H1 (cell line): ENCODE results near the gene MKKS. TPM values are rescaled to one million over a fixed set of nuclear protein-coding genes. Genes with fewer than 3 reads are reported as not detected.

Source experiments
- ASH2L ChIP-seq: fragments of 200-600, 300-600 bp; sonication (generic); IDR thresholded peaks from one replicate; pipeline ENCODE4 v1.7.1; 2017; ENCODE audit warnings: low read length
- BRCA1 ChIP-seq: IDR thresholded peaks from 2 replicates; pipeline ENCODE4 v1.6.1; 2012; ENCODE audit warnings: low read depth, low read length, improper control_type of control experiment
- CHD1 ChIP-seq: IDR thresholded peaks from 2 replicates; pipeline ENCODE4 v1.6.1; 2012; ENCODE audit warnings: low read depth, low read length, improper control_type of control experiment
- EP300 ChIP-seq, 2 experiments: IDR thresholded peaks; 1 replicate in 1 of 2; 2 replicates in 1 of 2; pipeline ENCODE4 v1.6.1; 2011 to 2012; ENCODE audit warnings: low read depth in 2 of 2, low read length in 2 of 2, mild to moderate bottlenecking in 2 of 2, borderline replicate concordance in 1 of 2, inconsistent platforms in 1 of 2, moderate library complexity in 1 of 2
- FOSL1 ChIP-seq: IDR thresholded peaks from 2 replicates; pipeline ENCODE4 v1.6.1; 2011; ENCODE audit warnings: mild to moderate bottlenecking, low read depth, low read length, moderate library complexity; ENCODE audit not compliant: insufficient read depth
- GABPA ChIP-seq: IDR thresholded peaks from 2 replicates; pipeline ENCODE4 v1.6.1; 2011; ENCODE audit warnings: mild to moderate bottlenecking, low read length, moderate library complexity, borderline replicate concordance; ENCODE audit not compliant: insufficient read depth
- JUN ChIP-seq: IDR thresholded peaks from 2 replicates; pipeline ENCODE4 v1.6.1; 2011; ENCODE audit warnings: low read depth, mild to moderate bottlenecking, improper control_type of control experiment, low read length
- KDM5A ChIP-seq: fragments of 200-600 bp; IDR thresholded peaks from 2 replicates; pipeline ENCODE4 v1.7.1; 2012; ENCODE audit warnings: mild to moderate bottlenecking, low read length, inconsistent platforms, mixed read lengths
- MAFK ChIP-seq: IDR thresholded peaks from 2 replicates; pipeline ENCODE4 v1.6.1; 2012; ENCODE audit warnings: low read depth, mild to moderate bottlenecking, improper control_type of control experiment, low read length
- POLR2A ChIP-seq, 2 experiments: IDR thresholded peaks; 1 replicate in 1 of 2; 2 replicates in 1 of 2; pipeline ENCODE4 v1.6.1; 2011; ENCODE audit warnings: low read depth in 2 of 2, low read length in 2 of 2, mild to moderate bottlenecking in 2 of 2; ENCODE audit errors: control extremely low read depth in 1 of 2
- RFX5 ChIP-seq: IDR thresholded peaks from 2 replicates; pipeline ENCODE4 v1.6.1; 2011; ENCODE audit warnings: low read depth, low read length, improper control_type of control experiment, borderline replicate concordance
- SUZ12 ChIP-seq: fragments of 200-600 bp; sonication (generic); IDR thresholded peaks from 2 replicates; pipeline ENCODE4 v1.6.1; 2012; ENCODE audit warnings: mild to moderate bottlenecking, inconsistent platforms, low read length, moderate library complexity, mixed read lengths
- polyA plus RNA-seq, 7 experiments: library from polyadenylated mRNA; depleted of rRNA in 3 of 7; stranded (reverse) in 5 of 7; unstranded in 2 of 7; fragments of >200 nt in 5 of 7; fragments of 200-250 nt in 2 of 7; gene quantifications; 1 replicate in 5 of 7; 2 replicates in 1 of 7; 4 replicates in 1 of 7; pipeline versions ENCODE4 v1.2.1 to v1.2.3, GENCODE V29; 2011 to 2013; ENCODE audit warnings: missing spikeins in 2 of 7, mixed read lengths in 2 of 7
- total RNA-seq: library from RNA; stranded (reverse); fragmentation: NEBNext Ultra II Directional; extraction: Animal tissue kit (Norgen Biotek cat#: 25700); gene quantifications from 2 replicates; pipeline ENCODE4 v1.2.1, GENCODE V29; 2021
- TF ChIP-seq, protein P1 (sequence below): IDR thresholded peaks from 2 replicates; pipeline ENCODE4 v1.6.1; 2011; ENCODE audit warnings: low read depth, mild to moderate bottlenecking, low read length; ENCODE audit not compliant: insufficient read depth

The MKKS gene
- total and polyA plus RNA-seq, 2 of the 8 experiments (the other 6 are each of a cell fraction or from before 2014, with no cell fraction given) = 15.9 to 24.8 TPM

DNA sequence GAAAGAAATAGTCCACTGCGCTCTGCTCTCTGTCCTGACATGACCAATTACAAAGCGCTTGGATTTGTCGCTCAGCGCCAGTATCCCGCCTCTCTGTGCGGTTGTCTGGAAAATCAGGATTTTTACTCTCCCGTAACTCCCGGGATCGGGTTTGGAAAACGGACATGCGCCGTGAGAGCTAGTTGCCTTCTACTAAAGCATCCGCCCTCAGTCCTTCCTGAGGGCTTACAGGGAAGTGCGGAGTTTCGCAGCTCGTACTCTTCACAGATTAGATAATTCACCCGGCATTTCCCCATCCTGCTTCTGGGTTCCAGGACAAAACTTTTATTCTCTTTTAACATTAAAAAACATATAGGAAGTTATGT, 427 bp upstream of the MKKS start (continued):
- no peak for TF ChIP-seq RFX5
- TF ChIP-seq MAFK = no peak
- TF ChIP-seq GABPA = no peak
- TF ChIP-seq ASH2L = no peak
- TF ChIP-seq CHD1 = no peak
- no peak for TF ChIP-seq EP300 (IDR thresholded peaks at IDR 0.05; ENCODE audit: borderline replicate concordance in 1 of 2, low read depth in 2 of 2, low read length in 2 of 2)
- no peak for TF ChIP-seq SUZ12
- TF ChIP-seq FOSL1 = no peak
- no peak for TF ChIP-seq KDM5A
- no peak for TF ChIP-seq BRCA1
- peak; percentile 86 to 91; a peak in 2 of 3 replicates for TF ChIP-seq POLR2A (IDR thresholded peaks at IDR 0.05; ENCODE audit: control extremely low read depth in 1 of 2, low read depth in 2 of 2, low read length in 2 of 2)
- TF ChIP-seq, protein P1, sequence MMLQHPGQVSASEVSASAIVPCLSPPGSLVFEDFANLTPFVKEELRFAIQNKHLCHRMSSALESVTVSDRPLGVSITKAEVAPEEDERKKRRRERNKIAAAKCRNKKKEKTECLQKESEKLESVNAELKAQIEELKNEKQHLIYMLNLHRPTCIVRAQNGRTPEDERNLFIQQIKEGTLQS = no peak
- no peak for TF ChIP-seq JUN
- TF ChIP-seq, all 59 proteins: peak for 11
